K562 (cell line): ENCODE measurements around the gene SCAMP5. TPM values are rescaled to one million over a fixed set of nuclear protein-coding genes. Genes with fewer than 3 reads are reported as not detected.

Experiments
- ATAC-seq: fragments of 200-7000 bp; cut with Tn5 transposase; 3 replicates; pipeline ENCODE4 v1.9.1; 2020; ENCODE audit warnings: moderate library complexity
- BruUV-seq: library from RNA; stranded (reverse); fragments of 400-500 nt; replicated peaks from 2 replicates; lab custom pipeline; 2021; lab: Mats Ljungman, UMichigan
- CTCF ChIA-PET: fragments of 300-600 bp; formaldehyde crosslinking; extraction: SDS; loops from one replicate; lab custom pipeline; 2021; ENCODE audit warnings: low intra/inter-chr PET ratio; lab: Yijun Ruan, JAX
- POLR2A ChIA-PET: fragments of 300-600, 350-650 bp; sonication (Branson Sonifier 250); formaldehyde crosslinking; extraction: SDS; loops from one replicate; lab custom pipeline; 2021; ENCODE audit warnings: antibody characterized with exemption, inconsistent platforms; lab: Yijun Ruan, JAX
- DNase-seq, 4 experiments: peaks; one replicate each; pipeline versions ENCODE4 v3.0.0 to v3.0.0-alpha.2; 2011 to 2018; ENCODE audit warnings: low spot score in 3 of 4, mixed read lengths in 3 of 4; ENCODE audit errors: extremely low read depth in 1 of 4
- FAIRE-seq: peaks from 2 replicates; lab custom pipeline; 2011; peaks lifted over from hg19 to GRCh38; lab: Jason Lieb, UNC
- H2AFZ ChIP-seq: 2 replicates; pipeline ENCODE4 v1.6.0; 2011; ENCODE audit warnings: low read depth, low read length, control low read depth, inconsistent platforms
- H3K27ac ChIP-seq: fragments of 200-600 bp; 3 replicates; pipeline ENCODE4 v1.8.0; 2011; ENCODE audit warnings: low read depth, mild to moderate bottlenecking, control low read depth, inconsistent platforms, low read length, moderate library complexity, mixed read lengths; ENCODE audit errors: extremely low read depth
- H3K27me3 ChIP-seq, 2 experiments: fragments of 300-600 bp in 1 of 2; 2 replicates in 1 of 2; 3 replicates in 1 of 2; pipeline versions ENCODE4 v1.6.0 to v1.8.0; 2011; ENCODE audit warnings: inconsistent platforms in 2 of 2, low read length in 2 of 2, mild to moderate bottlenecking in 1 of 2, mixed read lengths in 1 of 2, moderate library complexity in 1 of 2; ENCODE audit not compliant: control insufficient read depth in 2 of 2, insufficient read depth in 2 of 2
- H3K36me3 ChIP-seq: fragments of 300-600 bp; 3 replicates; pipeline ENCODE4 v1.8.0; 2011; ENCODE audit warnings: mild to moderate bottlenecking, low read length, inconsistent platforms; ENCODE audit not compliant: control insufficient read depth, insufficient read depth
- H3K4me1 ChIP-seq, 2 experiments: fragments of 200-600 bp in 1 of 2; replicated peaks in 1 of 2; 2 replicates in 1 of 2; 3 replicates in 1 of 2; pipeline versions ENCODE4 v1.5.1 to v1.8.0; 2011; ENCODE audit warnings: inconsistent platforms in 2 of 2, low read length in 2 of 2, mild to moderate bottlenecking in 1 of 2, mixed read lengths in 1 of 2, moderate library complexity in 1 of 2; ENCODE audit not compliant: control insufficient read depth in 2 of 2, insufficient read depth in 2 of 2
- H3K4me2 ChIP-seq: 2 replicates; pipeline ENCODE4 v1.6.1; 2011; ENCODE audit warnings: low read length, control low read depth, inconsistent platforms, mixed read lengths; ENCODE audit not compliant: insufficient read depth
- H3K4me3 ChIP-seq: fragments of 200-600 bp; sonication (generic), shearing (Covaris generic); 2 replicates; pipeline ENCODE4 v1.5.1; 2016; ENCODE audit warnings: control low read depth, inconsistent platforms
- H3K79me2 ChIP-seq: fragments of 200-600 bp; 3 replicates; pipeline ENCODE4 v1.8.0; 2011; ENCODE audit warnings: low read length, inconsistent platforms; ENCODE audit not compliant: control insufficient read depth, insufficient read depth
- H3K9ac ChIP-seq, 2 experiments: 2 replicates each; pipeline versions ENCODE4 v1.6.0 to v1.6.1; 2011; ENCODE audit warnings: low read depth in 2 of 2, low read length in 2 of 2, control low read depth in 1 of 2, inconsistent platforms in 1 of 2, mild to moderate bottlenecking in 1 of 2, mixed read lengths in 1 of 2; ENCODE audit not compliant: insufficient read depth in 1 of 2
- H3K9me1 ChIP-seq: one replicate; pipeline ENCODE4 v1.6.0; 2011; ENCODE audit warnings: inconsistent platforms, mild to moderate bottlenecking, low read length, moderate library complexity; ENCODE audit not compliant: control insufficient read depth, insufficient read depth
- H3K9me3 ChIP-seq: replicated peaks from 2 replicates; pipeline ENCODE4 v1.5.1; 2011; ENCODE audit warnings: low read depth, low read length, inconsistent platforms; ENCODE audit not compliant: control insufficient read depth, insufficient read depth
- H4K20me1 ChIP-seq: replicated peaks from 2 replicates; pipeline ENCODE4 v1.6.1; 2011; ENCODE audit warnings: low read length, inconsistent platforms, mixed read lengths; ENCODE audit not compliant: control insufficient read depth, insufficient read depth
- DPF2 ChIP-seq: fragments of 450-650 bp; IDR thresholded peaks from 2 replicates; pipeline ENCODE4 v1.6.1; 2016
- FOXM1 ChIP-seq, 2 experiments: fragments of 450-650 bp in 1 of 2; sonication (generic) in 1 of 2; formaldehyde crosslinking in 1 of 2; IDR thresholded peaks; 2 replicates each; pipeline versions ENCODE4 v1.6.1 to v1.9.0; 2017 to 2022; ENCODE audit warnings: low read depth in 2 of 2, mild to moderate bottlenecking in 2 of 2, missing genetic modification reagents in 1 of 2, moderate library complexity in 1 of 2
- PRMT5 ChIP-seq: sonication (generic); formaldehyde crosslinking; IDR thresholded peaks from 2 replicates; pipeline ENCODE4 v1.5.0; 2020; ENCODE audit warnings: missing genetic modification reagents
- RAD21 ChIP-seq, 2 experiments: fragments of 250-450 bp in 1 of 2; fragments of 450-650 bp in 1 of 2; sonication (Bioruptor Pico) in 1 of 2; formaldehyde crosslinking in 1 of 2; IDR thresholded peaks in 1 of 2; conservative IDR thresholded peaks in 1 of 2; 2 replicates each; pipeline versions ENCODE4 v1.4.0 to v1.8.0; 2020 to 2022; ENCODE audit warnings: mild to moderate bottlenecking in 2 of 2, moderate library complexity in 1 of 2
- RBFOX2 ChIP-seq: fragments of 200-400 bp; formaldehyde crosslinking; IDR thresholded peaks from 2 replicates; pipeline ENCODE4 v1.6.1; 2017; ENCODE audit warnings: low read depth, mild to moderate bottlenecking, low read length, moderate library complexity
- UBTF ChIP-seq, 2 experiments: IDR thresholded peaks; 2 replicates each; pipeline ENCODE4 v1.6.1; 2012; ENCODE audit warnings: improper control_type of control experiment in 2 of 2, low read depth in 2 of 2, low read length in 2 of 2, borderline replicate concordance in 1 of 2
- USF1 ChIP-seq: sonication (generic); formaldehyde crosslinking; IDR thresholded peaks from 2 replicates; pipeline ENCODE4 v1.9.0; 2022; ENCODE audit warnings: mild to moderate bottlenecking, missing genetic modification reagents
- ZNF347 ChIP-seq: fragments of 450-650 bp; formaldehyde crosslinking; IDR thresholded peaks from 2 replicates; pipeline ENCODE4 v1.4.0; 2020; ENCODE audit warnings: low read depth, mild to moderate bottlenecking, moderate library complexity
- ZNF354B ChIP-seq: fragments of 250-450 bp; sonication (Bioruptor Pico); IDR thresholded peaks from 2 replicates; pipeline ENCODE4 v1.4.0; 2020
- WGBS: fragments of 100-300 bp; shearing (Covaris generic); methylation state at CpG from one replicate; pipeline ENCODE4 v1.1.6; 2016; ENCODE audit warnings: low coverage, mixed read lengths; ENCODE audit not compliant: insufficient coverage; ENCODE audit errors: missing lambda C conversion rate; 5-methylcytosine and 5-hydroxymethylcytosine counted together
- in situ Hi-C: fragments of 300-500 bp; cut with MboI; formaldehyde crosslinking; loops from 4 replicates; pipeline ENCODE4 v1.15.0; 2018; ENCODE audit warnings: inconsistent platforms, mixed read lengths
- intact Hi-C: fragments of 100-400 bp; cut with micrococcal nuclease; formaldehyde crosslinking; loops from 2 replicates; pipeline ENCODE4 v1.14.2; 2022
- polyA plus RNA-seq, 8 experiments: library from polyadenylated mRNA; depleted of rRNA in 4 of 8; stranded (reverse) in 5 of 8; unstranded in 3 of 8; fragments of >200 nt; fragmentation: Nextera tagmentation in 2 of 8; fragmentation: Illumina TruSeq in 1 of 8; extraction: Ambion mirVana in 2 of 8; extraction: Trizol in 1 of 8; gene quantifications; 2 replicates each; pipeline versions ENCODE4 v1.2.1 to v1.2.3, GENCODE V29; 2011 to 2014; ENCODE audit warnings: inconsistent platforms in 1 of 8, missing spikeins in 1 of 8
- total RNA-seq, 7 experiments: library from RNA; depleted of rRNA in 6 of 7; stranded (reverse); fragments of >200 nt in 6 of 7; fragmentation: Illumina TruSeq in 2 of 7; extraction: Trizol in 2 of 7; gene quantifications; 2 replicates each; pipeline versions ENCODE4 v1.2.1 to v1.2.3, GENCODE V29; 2011 to 2021; ENCODE audit warnings: low replicate concordance in 1 of 7
- TF ChIP-seq, protein P1 (sequence below): fragments of 250-450 bp; sonication (Bioruptor Pico); IDR thresholded peaks from 2 replicates; pipeline ENCODE4 v1.5.0; 2021; ENCODE audit warnings: mild to moderate bottlenecking, borderline replicate concordance
- TF ChIP-seq, protein P2 (sequence below): sonication (generic); formaldehyde crosslinking; IDR thresholded peaks from 2 replicates; pipeline ENCODE4 v1.8.0; 2022; ENCODE audit warnings: missing genetic modification reagents, mild to moderate bottlenecking, moderate library complexity, borderline replicate concordance
- TF ChIP-seq, protein P3 (sequence below): fragments of 250-450 bp; sonication (Bioruptor Pico); IDR thresholded peaks from 2 replicates; pipeline ENCODE4 v1.9.0; 2021; ENCODE audit warnings: mild to moderate bottlenecking

SCAMP5 gene
- total and polyA plus RNA-seq, 9 of the 15 experiments (the other 6 are each of a cell fraction or from before 2014, with no cell fraction given): 0.09 to 0.29 (median 0.19) TPM; not detected in 5

- intact Hi-C loops (no loop called here), in situ Hi-C loops (no loop called here)
- Histone ChIP-seq H3K9ac (0 out of 4 replicates have a peak overlapping the region, but pooled peaks of 1 of the 2 experiments have one; percentile 22), H3K4me2 (no peak overlapping the region), H2AFZ (no peak overlapping the region), H3K79me2 (no peaks in the 10 kb centered on the region), H3K4me3 (no peak overlapping the region), H3K9me3 (no peaks in the 10 kb centered on the region), H4K20me1 (no peaks in the 10 kb centered on the region), H3K4me1 (peaks cover 20 to 25% of the 10 kb centered on the region in 2 experiments), H3K27me3 (no peaks in the 10 kb centered on the region), H3K27ac (no peak overlapping the region), H3K9me1 (no peaks in the 10 kb centered on the region), H3K36me3 (peaks cover 11% of the 10 kb centered on the region; the same call in 2 of the 3 replicates)
- ChIA-PET CTCF (interaction anchor here (0.7 to 4.3 kb wide), 2 partner anchors 55 to 173 kb away, joined by 3 to 76 read pairs; partner anchors contain the start of gene C15orf39), POLR2A (interaction anchor here (1.0 to 1.8 kb wide), 3 partner anchors 16 to 183 kb away, joined by 3 to 8 read pairs (median 5); no protein-coding TSS in a partner anchor)
- BruUV-seq: no TSS peak
- FAIRE-seq (no peak), DNase-seq (no peak), ATAC-seq (no peak; the same call in 2 of the 3 replicates)
- WGBS: 82% methylated on average over 4 of the region's 4 CpGs
- TF ChIP-seq ZNF354B (CRISPR knock-in tag) (no peak), ZNF347 (CRISPR knock-in tag) (no peak), USF1 (CRISPR knock-in tag) (no peak), RAD21 (CRISPR knock-in tag; conservative IDR thresholded peaks at IDR 0.05 in 1 of 2, IDR thresholded peaks at IDR 0.05 in 1 of 2) (0 out of 4 replicates have a peak, but pooled peaks of 1 of the 2 experiments have one; percentile 15), FOXM1 (IDR thresholded peaks at IDR 0.05; ENCODE audit: low read depth) (no peak), FOXM1 (CRISPR knock-in tag; IDR thresholded peaks at IDR 0.05; ENCODE audit: low read depth) (no peak), PRMT5 (no peak), DPF2 (no peak), RBFOX2 (no peak), UBTF (IDR thresholded peaks at IDR 0.05; ENCODE audit: borderline replicate concordance in 1 of 2, low read depth in 2 of 2, low read length in 2 of 2) (no peak)
- TF ChIP-seq, protein P1, sequence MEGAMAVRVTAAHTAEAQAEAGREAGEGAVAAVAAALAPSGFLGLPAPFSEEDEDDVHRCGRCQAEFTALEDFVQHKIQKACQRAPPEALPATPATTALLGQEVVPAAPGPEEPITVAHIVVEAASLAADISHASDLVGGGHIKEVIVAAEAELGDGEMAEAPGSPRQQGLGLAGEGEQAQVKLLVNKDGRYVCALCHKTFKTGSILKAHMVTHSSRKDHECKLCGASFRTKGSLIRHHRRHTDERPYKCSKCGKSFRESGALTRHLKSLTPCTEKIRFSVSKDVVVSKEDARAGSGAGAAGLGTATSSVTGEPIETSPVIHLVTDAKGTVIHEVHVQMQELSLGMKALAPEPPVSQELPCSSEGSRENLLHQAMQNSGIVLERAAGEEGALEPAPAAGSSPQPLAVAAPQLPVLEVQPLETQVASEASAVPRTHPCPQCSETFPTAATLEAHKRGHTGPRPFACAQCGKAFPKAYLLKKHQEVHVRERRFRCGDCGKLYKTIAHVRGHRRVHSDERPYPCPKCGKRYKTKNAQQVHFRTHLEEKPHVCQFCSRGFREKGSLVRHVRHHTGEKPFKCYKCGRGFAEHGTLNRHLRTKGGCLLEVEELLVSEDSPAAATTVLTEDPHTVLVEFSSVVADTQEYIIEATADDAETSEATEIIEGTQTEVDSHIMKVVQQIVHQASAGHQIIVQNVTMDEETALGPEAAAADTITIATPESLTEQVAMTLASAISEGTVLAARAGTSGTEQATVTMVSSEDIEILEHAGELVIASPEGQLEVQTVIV: no peak
- TF ChIP-seq, protein P2, sequence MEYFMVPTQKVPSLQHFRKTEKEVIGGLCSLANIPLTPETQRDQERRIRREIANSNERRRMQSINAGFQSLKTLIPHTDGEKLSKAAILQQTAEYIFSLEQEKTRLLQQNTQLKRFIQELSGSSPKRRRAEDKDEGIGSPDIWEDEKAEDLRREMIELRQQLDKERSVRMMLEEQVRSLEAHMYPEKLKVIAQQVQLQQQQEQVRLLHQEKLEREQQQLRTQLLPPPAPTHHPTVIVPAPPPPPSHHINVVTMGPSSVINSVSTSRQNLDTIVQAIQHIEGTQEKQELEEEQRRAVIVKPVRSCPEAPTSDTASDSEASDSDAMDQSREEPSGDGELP (CRISPR knock-in tag): peak; percentile 38; the same call in 1 of the 2 replicates
- TF ChIP-seq, protein P3, sequence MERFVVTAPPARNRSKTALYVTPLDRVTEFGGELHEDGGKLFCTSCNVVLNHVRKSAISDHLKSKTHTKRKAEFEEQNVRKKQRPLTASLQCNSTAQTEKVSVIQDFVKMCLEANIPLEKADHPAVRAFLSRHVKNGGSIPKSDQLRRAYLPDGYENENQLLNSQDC: no peak
Observed at GRCh38 chr15:75030424-75030823, 35.1 kb downstream of the SCAMP5 start.
